ENCODE results near the gene DOP1B.
"Not testable (repeated sequence)": the region's sequence is repeated elsewhere in the genome, so short reads cannot be mapped to it uniquely, and the experiment has no call there.

DOP1B gene

DNA sequence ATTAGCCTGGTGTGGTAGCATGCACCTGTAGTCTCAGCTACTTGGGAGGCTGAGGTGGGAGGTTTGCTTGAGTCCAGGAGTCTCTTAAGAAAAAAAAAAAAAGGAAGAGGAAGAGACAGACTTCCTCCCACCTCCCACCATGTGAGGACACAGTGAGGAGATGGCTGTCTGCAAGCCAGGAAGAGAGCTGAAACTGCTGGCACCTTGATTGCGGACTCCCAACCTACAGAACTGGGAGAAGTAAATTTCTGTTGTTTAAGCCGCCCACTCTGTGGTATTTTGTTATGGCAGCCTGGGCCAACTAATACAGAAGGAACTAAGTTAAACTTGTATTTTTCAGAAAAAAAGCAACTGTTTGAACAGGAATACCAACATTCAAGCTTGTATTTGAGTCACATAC is 21.7 kb downstream of the DOP1B start:
- no peak for DNase-seq

DNA sequence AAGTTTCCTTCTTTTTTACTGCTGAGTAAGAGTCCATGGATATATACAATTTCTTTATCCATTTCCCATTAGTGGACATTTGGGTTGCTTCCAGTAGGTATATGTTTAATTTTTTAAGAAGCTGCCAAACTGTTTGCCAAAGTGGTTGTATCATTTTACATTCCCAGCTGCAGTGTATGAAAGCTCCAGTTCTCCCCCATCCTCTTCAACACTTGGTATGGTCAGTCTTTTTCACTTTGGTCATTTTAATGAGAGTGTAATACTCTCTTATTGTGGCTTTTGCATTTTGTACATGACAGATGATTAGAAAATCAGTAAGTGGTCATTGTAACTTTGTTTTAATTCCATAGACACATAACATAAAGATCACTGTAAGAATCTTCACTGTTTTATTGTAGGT is 22.5 kb downstream of the DOP1B start:
- DNase-seq = no peak

DNA sequence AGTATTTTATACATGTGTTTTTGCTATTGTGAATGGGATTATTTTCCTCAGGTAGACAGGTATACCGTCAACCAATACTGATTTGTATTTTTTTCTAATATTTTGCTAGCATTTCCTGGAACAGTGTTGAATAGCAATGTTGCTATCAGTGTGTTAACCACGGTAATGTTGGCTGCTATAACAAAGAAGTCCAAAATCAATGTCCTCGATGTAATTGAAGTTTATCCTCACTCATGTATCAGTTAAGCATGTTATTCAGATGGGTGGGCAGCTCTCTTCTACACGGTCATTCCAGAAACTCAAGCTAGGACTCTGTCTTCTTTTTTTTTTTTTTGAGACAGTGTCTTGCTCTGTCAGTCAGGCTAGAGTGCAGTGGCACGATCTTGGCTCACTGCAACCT is 24.3 kb downstream of the DOP1B start:
- DNase-seq = no peak

DNA sequence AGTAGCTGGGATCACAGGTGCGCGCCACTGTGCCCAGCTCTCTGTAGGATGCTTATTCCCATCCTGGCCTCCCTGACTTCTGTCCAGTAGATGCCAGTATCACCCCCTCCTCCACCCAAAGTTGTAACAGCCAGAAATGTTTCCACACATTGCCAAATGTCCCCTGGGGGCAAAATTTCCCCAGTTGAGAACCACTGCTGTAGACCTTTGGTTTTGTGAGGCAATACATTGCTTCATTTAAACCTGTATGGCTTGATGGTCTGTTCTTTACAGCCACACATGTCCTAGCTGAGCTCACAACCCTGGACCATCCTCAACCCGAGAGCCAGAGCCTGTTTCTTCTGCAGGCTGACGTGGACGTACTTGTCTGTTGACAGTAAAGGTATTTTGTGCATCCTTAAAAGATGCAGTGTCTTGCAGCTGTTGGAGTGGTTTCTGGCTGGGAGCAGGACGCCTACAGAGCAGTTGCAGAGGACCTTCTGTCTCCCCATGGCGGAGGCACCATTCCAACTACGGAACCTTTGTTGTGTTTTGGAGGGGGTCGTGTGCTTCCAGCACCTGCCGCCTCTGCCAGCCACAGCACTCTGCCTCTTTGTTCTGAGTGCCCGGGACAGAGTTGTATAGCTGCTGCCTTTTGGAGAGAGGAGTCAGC is 26.6 kb downstream of the DOP1B start:
- no peak for DNase-seq

DNA sequence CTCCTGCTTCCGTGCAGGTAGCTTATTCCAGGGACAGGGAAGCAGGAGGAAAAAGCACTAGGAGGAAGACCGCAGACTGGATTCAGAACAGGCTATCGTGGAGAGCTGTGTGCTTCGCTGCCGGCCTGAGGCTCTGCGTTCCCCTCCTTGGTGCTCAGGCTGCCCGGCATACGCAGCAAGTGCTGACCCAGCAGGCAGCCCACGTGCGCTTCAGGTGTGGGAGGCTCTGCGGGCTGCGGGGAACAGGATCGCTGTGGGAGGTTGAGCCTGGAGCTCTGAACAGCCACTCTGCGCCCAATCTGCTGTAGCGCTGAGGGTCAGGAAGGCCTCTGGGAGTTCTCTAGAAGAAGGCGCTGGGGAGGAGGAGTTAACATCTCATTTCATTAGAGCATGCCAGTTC is 27.9 kb downstream of the DOP1B start:
- DNase-seq = no peak

DNA sequence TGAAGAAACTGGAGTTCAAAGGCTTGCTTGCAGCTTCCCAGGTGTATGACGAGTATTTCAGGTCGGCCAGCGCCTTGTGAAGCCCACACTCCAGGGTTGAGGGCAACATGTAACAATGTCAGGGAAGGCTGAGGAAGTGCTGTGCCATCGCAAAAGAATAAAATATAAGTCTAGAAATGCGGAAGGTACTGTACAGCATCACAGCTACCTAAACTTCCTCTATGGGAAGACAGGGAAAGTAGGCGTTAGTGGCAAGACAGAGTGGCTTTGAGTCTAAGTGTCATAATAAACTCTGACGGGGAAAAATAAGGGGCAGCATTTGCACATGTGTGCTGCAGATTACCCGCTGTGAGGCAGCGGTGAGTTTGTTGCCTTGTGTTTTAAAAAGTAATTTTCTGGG is 28.9 kb downstream of the DOP1B start:
- DNase-seq = no peak

DNA sequence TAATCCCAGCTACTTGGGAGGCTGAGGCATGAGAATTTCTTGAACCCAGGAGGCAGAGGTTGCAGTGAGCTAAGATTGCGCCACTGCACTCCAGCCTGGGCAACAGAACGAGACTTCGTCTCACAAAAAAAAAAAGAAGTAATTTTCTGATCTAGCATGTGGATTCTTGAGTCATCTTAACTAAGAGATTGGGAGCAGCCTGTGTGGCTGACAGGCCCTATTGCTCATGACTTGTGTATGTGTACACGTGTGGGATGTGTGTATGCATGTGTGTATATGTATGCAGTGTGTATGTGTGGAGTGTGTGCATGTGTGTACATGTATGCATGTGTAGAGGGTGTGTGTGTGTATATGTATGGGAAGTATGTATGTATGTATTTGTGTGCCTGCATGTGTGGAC is 29.5 kb downstream of the DOP1B start:
- no peak for DNase-seq

DNA sequence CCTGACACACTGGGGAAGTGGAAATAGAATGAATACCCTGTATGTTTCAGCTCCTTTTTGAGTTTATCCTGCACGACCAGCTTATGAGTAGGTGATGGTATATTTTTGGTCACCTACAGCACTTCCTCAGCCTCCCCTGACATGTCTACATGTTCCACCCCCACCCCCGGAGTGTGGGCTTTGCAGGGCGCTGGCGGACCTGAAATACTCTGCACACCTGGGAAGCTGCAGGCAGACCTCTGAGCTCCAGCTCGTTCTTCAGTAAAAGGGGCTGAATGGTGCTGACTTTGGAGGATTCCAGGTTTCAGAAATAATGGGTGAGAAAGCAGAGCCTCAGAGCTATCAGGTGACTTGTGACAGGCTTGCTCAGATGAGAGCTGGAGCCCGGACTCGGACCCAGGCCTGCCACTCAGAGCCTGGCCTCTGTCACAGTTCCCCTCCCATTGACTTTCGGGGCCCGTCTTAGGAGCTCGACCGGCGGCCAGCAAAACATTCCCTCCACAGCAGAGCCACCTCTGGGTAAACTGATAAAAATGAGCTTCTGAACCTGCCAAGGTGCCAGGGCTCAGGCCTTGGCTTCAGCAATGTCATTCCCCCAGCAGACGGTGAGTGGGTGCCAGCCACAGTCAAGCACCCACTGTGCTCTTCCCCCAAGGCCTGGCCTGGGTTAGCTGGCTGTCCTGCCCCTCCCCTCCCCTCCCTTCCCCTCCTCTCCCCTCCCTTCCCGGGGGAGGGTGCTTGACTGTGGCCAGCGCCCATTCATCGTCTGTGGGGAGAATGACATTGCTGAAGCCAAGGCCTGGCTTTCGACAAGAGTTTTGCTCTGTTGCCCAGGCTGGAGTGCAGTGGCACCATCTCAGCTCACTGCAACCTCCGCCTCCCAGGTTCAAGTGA is 30.1 kb downstream of the DOP1B start:
- DNase-seq = no peak

DNA sequence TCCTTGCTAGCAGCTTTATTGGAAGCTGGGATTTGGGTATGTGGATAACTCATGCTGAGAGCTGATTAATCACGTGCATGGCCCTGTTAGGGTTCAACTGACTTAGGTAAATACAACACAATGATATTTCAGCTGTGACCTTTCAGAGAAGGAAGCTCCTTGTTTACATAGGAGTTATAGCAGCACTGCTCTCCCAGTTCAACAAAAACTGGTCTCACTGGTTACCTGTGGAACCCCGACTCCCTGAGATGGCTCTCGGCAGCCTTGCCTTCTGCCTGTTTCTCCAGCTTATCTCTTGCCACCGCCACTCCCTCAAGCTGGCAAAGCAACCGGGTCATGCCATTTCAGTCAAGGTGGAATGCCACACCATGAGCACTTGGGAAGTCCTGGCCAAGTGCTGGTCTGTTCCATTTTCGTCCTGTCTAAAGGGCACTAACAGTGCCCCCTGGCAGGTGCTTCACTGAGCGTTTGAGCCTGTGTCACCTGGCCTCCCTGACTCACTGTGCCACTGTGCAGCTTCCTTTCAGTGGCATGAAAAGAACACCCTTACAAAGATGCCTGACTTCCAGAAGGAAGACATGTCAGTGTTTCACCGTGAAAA is 31.6 kb downstream of the DOP1B start:
- no peak for DNase-seq

DNA sequence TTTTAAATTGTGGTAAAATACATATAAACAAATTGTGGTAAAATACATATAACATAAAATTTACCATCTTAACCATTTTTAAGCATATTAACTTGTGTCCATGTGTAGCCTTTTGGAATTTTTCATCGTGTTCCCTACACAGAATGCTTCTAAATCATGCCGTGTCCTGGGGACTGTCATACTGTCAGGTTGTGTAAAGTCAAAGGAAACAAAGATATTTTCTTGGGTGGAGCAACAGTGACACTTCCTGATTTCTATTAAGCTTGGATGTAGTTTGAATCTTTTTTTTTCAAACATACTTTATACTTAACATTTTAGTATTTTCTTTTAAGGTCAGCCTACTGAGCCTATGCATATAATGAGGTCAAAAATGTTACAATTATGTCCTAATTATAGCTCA is 32.3 kb downstream of the DOP1B start:
- DNase-seq = no peak

DNA sequence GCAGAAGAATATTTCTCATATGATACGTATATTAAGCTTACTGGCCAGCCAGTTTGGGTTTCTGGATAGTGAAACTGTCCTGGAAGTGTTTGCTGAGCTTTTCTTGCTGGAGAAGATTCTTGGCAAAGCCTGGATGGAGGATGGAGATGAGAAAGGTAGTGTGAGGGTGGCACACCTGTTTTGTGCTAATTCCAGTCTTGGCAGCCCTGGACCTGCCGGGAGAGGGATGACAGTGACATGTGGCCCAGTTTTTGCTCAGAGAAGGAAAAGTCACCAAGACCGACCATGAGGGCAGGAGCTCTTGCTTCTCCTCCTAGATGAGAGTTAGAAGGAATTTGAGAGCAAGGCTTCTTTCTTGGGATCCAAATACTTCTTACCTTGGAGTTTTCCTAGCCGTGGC is 34.1 kb downstream of the DOP1B start:
- DNase-seq = no peak

DNA sequence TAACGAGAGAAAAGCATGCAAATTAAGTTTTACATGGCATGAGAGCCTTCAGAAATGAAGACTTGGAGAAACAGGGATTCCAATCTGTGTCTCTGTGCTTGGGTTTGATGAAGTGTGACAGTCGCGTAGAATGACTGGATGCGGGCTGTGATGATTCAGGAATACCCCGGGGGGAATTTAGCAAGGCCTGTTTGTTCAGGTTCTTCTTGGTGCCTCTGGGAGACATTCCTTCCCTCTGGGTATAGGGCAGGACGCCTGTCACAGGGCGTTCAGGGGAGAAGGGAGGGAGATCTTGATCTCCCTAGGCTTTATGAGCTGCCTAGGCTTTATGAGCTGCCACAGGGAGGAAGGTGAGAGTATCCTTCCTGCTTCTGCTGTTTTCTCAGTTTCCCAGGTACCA is 36.6 kb downstream of the DOP1B start:
- no peak for DNase-seq

DNA sequence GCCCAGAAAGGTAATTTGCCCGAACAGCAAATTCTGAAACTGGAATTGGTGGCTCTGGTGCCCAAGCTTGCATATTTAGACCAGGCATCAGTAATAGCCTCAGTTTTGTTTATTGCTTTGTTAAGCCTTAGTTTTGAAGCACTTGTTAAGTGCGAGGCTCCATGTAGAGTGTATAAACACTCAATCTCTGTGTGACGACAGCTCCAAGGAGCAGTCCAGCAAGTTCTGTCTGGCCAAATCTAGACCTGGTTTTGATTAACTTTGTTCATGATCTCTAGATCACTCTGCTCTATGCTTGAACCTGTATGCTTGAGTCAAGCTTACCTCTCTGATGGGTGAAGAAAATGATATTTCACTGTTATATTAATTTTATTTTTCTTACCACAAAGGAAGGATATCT is 37.4 kb downstream of the DOP1B start:
- no peak for DNase-seq

DNA sequence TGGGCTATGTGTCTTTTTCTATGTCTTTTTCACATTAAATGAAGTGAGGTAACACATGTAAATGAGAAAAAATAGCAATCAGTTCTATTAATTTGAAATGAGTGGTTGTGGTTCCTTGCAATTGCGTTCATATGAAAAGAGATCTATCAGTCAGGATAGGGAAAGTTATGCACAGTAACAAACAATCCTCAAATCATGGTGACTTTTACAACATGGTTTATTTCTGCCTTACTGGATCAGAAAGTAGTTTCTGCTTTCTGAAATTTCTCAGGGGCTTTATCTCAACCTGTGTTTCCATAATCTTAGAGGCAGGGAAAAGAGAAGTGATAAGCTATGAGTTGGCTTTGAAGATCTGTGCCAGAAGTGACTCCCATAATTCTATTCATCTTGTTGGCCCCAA is 39.0 kb downstream of the DOP1B start:
- DNase-seq = no peak

DNA sequence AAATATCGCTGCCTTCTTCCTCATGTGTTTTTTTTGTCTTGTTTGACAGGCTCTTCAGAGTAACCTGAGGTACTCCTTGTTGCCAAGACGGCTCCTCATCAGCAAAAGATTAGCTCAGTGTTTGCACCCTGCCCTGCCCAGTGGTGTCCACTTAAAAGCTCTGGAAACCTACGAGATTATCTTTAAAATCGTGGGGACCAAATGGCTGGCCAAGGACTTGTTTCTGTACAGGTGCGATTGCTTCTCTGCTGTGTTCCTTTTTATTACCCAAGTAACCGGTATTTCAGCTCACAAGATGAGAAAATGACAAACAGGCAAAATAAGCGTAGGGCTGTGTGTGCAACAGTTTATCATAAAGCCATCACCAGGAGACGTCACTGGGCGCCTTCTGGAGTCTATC is 42.4 kb downstream of the DOP1B start:
- no peak for DNase-seq

DNA sequence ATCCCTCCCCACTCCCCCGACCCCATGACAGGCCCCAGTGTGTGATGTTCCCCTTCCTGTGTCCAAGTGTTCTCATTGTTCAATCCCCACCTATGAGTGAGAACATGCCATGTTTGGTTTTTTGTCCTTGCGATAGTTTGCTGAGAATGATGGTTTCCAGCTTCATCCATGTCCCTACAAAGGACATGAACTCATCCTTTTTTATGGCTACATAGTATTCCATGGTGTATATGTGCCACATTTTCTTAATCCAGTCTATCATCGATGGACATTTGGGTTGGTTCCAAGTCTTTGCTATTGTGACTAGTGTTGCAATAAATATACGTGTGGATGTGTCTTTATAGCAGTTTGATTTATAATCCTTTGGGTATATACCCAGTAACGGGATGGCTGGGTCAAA is 43.0 kb downstream of the DOP1B start:
- DNase-seq = not testable (repeated sequence)

DNA sequence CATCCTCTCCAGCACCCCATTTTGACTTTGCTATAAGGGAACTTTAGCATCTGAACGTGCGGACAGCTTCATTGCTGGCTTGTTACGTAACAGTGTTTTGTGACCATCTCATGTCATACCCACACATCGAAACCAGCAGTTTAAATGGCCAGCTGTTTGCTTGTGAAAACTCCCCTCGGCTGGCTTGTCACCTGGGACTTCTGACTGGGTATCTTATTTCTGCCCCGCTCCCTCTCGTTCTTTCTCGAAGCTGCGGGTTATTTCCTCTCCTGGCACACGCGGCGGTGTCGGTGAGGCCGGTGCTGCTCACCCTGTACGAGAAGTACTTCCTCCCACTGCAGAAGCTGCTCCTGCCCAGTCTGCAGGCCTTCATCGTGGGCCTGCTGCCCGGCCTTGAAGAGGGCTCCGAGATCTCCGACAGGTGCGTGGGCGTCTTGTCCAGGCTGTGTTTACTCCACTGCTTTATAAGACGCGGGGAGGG is 43.5 kb downstream of the DOP1B start:
- no peak for DNase-seq

DNA sequence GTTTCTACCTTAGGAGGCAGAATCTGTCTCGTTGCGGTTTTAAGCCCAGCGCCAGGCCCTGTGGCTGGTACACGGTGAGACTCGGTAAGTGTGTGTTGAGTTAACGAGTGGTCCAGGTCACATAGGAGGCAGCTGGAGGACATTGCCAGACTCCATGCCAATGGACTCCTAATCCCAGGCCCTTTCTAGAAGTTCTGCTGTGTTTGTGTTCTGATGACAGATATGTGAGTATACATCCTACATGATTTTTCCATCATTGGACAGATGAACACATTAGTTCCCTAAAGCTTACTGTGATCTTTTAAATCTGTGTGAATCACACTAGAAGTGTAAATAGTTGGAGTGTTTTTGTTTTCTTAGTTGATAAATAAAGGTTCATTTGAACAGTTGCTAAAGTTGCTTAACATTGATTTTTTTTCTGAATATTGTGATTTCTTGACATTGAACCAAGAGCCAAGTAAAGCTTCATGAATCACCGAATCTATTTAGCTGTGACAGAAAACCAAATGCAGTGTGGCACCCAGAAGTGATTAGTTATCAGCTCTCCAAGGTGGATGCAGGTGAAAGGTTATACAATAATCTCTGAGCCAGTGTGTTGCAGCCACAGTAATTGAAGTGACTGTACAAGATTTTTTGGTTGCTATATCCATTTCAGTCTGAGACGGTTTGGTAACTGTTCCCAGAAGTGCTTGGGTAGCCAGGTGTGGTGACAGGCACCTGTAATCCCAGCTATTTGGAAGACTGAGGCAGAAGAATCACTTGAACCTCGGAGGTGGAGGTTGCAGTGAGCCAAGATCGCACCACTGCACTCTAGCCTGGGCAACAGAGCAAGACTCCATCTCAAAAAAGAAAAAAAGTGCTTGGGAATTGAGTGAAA is 46.3 kb downstream of the DOP1B start:
- DNase-seq = no peak

DNA sequence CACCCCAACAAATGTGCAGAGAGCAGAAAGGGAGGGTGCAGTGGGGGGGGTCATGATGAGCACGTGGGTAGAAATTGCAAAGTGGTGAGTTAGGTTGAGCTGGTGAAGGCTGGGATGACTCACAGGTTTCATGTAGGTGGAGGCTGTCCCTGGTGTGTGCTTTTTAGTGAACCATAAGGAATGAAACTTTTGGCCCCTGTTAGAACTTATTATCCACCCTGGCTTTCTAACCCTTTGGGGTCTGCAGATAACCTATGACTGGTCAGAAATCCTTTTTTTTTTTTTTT is 46.9 kb downstream of the DOP1B start:
- DNase-seq = no peak

DNA sequence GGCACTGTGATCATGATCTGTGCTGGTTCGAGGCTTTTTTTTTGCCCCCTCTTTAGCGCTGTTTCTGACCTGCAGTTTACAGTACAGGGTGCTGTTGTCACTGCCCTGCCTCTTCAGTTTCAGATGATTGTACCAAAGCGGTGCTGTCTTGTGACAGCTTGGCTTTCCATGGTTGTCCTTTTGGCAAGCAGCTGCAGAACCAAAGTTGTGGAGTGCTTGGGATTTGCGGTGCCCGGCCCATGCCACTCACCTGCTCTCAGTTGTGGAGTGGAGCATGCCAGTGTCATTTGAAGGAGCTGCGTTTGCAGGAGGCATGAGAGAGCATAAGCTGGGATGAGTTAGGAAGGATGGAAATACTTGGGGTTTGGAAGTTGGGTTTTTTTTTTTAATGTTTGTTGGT is 48.4 kb downstream of the DOP1B start:
- no peak for DNase-seq

DNA sequence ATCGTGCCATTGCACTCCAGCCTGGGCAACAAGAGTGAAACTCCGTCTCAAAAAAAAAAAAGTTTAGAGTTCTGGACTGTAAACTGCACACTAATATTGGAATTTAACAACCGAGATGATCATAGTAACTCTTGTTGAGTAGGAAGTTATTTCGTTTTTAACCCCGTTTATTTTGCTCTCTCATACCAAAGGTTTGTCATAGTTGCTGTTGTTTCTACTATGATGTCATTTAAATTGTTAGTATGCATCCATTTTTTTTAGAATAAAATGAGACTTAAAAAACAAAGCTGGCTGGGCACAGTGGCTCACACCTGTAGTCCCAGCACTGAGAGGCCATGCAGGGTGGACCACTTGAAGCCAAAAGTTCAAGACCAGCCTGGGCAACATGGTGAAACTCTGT is 49.3 kb downstream of the DOP1B start:
- no peak for DNase-seq
